ENCODE measurements around the gene LCORL.

LCORL gene

DNA sequence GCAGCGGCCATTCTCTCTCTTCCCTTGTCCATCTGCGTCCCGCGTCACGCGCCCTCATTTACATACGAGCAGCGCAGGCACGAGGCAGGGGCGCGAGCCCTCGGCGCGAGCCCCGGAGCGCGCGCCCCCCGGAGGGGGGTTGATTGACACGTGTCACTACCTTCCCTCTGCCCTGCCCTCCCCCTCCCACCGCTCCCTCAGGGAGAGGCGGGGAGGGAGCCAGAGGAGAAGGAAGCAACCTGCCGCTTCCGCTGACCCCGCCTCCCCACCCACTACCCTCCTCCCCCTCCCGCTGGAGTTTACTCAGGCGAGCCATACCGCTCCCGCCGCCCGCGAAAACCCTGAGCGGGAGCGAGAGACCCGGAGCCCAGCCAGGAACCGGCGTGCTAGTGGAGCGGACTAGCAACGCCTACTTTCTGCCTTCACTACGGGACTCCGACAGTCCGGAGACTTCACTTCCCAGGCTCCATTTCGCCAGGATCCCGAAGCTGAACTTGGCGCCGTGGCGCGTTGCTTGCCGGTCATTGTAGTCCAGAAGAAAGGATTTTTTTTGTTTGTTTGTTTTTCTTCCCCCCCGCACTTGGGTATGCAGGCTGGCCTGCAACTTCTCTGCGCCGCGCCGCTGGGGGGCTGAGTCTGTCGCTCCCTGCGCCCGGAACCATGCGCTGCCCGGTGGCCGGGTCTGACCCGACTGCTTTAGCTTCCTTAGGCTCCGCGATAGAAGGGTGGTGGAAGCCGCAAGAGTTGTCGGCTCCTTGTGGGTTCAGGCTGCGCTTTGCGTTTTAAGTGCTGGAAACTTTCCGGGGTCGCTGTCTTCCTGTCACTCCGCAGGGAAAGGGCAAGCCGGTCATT lies at the start of gene LCORL:
TSS of gene LCORL (minus strand) at position 36 of the 852 bp plus-strand sequence. CDS start at position 32, 4 bp downstream.
- H3K4me2 ChIP-seq (ENCODE audit: low read depth, low read length) = peak within 1 kb of the TSS; percentile 87
- H3K4me3 ChIP-seq (ENCODE audit: low read length) = peak within 1 kb of the TSS; percentile 82
- DNase-seq = peak; percentile 97
- H3K79me2 ChIP-seq (ENCODE audit: low read length) = peaks cover 45% of the 10 kb centered on the region
- H4K20me1 ChIP-seq (ENCODE audit: insufficient read depth, low read length) = peaks cover 20% of the 10 kb centered on the region
- no peaks in the 10 kb centered on the region for H3K36me3 ChIP-seq (replicated peaks; ENCODE audit: insufficient read depth, low read length)
- peaks cover 21% of the 10 kb centered on the region for H3K4me1 ChIP-seq (ENCODE audit: low read length)
- no peaks in the 10 kb centered on the region for H3K9me2 ChIP-seq (replicated peaks; ENCODE audit: insufficient read depth, low read length)
- no peaks in the 10 kb centered on the region for H3K9me3 ChIP-seq (replicated peaks; ENCODE audit: insufficient read depth, low read length)
- H3K9ac ChIP-seq (ENCODE audit: low read length) = peak within 1 kb of the TSS; percentile 95
- H3F3A ChIP-seq (ENCODE audit: insufficient read depth, low read length) = peaks cover 15% of the 10 kb centered on the region; the same call in 1 of the 2 replicates
- no peaks in the 10 kb centered on the region for H3K27me3 ChIP-seq (replicated peaks; ENCODE audit: insufficient read depth, low read length)
- peak within 1 kb of the TSS; percentile 80 for H2AFZ ChIP-seq (ENCODE audit: low read length)
- TF ChIP-seq EZH2phosphoT487 (IDR thresholded peaks at IDR 0.05; ENCODE audit: low read length) = no peak
- no peak for TF ChIP-seq EZH2 (optimal IDR thresholded peaks at IDR 0.05; ENCODE audit: low read depth, low read length)
- TF ChIP-seq, protein P1, sequence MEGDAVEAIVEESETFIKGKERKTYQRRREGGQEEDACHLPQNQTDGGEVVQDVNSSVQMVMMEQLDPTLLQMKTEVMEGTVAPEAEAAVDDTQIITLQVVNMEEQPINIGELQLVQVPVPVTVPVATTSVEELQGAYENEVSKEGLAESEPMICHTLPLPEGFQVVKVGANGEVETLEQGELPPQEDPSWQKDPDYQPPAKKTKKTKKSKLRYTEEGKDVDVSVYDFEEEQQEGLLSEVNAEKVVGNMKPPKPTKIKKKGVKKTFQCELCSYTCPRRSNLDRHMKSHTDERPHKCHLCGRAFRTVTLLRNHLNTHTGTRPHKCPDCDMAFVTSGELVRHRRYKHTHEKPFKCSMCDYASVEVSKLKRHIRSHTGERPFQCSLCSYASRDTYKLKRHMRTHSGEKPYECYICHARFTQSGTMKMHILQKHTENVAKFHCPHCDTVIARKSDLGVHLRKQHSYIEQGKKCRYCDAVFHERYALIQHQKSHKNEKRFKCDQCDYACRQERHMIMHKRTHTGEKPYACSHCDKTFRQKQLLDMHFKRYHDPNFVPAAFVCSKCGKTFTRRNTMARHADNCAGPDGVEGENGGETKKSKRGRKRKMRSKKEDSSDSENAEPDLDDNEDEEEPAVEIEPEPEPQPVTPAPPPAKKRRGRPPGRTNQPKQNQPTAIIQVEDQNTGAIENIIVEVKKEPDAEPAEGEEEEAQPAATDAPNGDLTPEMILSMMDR (IDR thresholded peaks at IDR 0.05; ENCODE audit: low read length) = peak; percentile 39
- peak within 1 kb of the TSS; percentile 94 for H3K27ac ChIP-seq (ENCODE audit: low read length)

DNA sequence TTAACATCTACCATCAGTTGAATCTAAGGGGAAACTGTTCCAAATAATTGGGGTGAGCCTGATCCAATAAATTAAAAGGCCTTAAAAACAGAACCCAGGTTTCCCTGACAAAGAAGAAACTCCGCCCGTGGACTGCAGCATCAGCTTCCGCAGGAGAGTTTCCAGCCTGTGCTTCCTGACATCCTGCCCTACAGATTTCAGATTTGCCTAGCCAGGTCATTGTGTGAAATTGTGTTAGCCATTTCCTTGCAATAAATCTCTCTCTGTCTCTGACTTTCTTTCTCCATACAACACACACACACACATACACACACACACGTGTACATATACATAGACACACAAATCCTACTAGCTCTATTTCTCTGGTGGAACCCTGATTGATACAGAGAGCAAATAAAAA lies 48.3 kb upstream of the LCORL start:
- no peaks in the 10 kb centered on the region for H3K9me3 ChIP-seq (replicated peaks; ENCODE audit: insufficient read depth, low read length)
- H3K27ac ChIP-seq (ENCODE audit: low read length) = no peak overlapping the region
- no peaks in the 10 kb centered on the region for H3K4me1 ChIP-seq (ENCODE audit: low read length)
- H3K4me2 ChIP-seq (ENCODE audit: low read depth, low read length) = no peak overlapping the region
- no peaks in the 10 kb centered on the region for H3K9me2 ChIP-seq (replicated peaks; ENCODE audit: insufficient read depth, low read length)
- H2AFZ ChIP-seq (ENCODE audit: low read length) = no peak overlapping the region
- no peaks in the 10 kb centered on the region for H3K36me3 ChIP-seq (replicated peaks; ENCODE audit: insufficient read depth, low read length)
- no peak for DNase-seq
- H3K27me3 ChIP-seq (replicated peaks; ENCODE audit: insufficient read depth, low read length) = no peaks in the 10 kb centered on the region
- H3K9ac ChIP-seq (ENCODE audit: low read length) = no peak overlapping the region
- H3K4me3 ChIP-seq (ENCODE audit: low read length) = no peak overlapping the region
- H3K79me2 ChIP-seq (ENCODE audit: low read length) = no peaks in the 10 kb centered on the region
- H3F3A ChIP-seq (ENCODE audit: insufficient read depth, low read length) = no peaks in the 10 kb centered on the region
- H4K20me1 ChIP-seq (ENCODE audit: insufficient read depth, low read length) = no peaks in the 10 kb centered on the region
- no peak for TF ChIP-seq EZH2 (optimal IDR thresholded peaks at IDR 0.05; ENCODE audit: low read depth, low read length)
- TF ChIP-seq EZH2phosphoT487 (IDR thresholded peaks at IDR 0.05; ENCODE audit: low read length) = no peak
- TF ChIP-seq, protein P1 (IDR thresholded peaks at IDR 0.05; ENCODE audit: low read length) = no peak

DNA sequence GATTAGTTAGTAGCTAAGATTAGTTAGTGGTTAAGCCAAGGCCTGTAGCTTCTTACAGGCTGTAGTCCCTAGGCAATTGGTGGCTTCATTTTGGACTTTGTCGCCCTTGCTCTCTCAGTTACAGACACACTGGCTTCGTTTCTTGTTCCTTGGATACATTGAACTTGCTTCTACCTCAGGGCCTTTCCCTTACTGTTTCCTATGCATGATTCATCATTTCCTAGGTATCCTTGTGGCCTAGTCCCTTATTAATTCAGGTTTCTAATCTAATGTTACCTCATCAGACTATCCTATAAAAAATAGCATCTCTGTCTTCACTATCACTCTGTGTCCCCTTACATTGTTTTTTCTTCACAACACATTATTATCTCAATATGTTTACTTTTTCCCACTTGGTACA lies 45.5 kb upstream of the LCORL start:
- TF ChIP-seq, protein P1 (IDR thresholded peaks at IDR 0.05; ENCODE audit: low read length) = no peak
- TF ChIP-seq EZH2 (optimal IDR thresholded peaks at IDR 0.05; ENCODE audit: low read depth, low read length) (no peak), EZH2phosphoT487 (IDR thresholded peaks at IDR 0.05; ENCODE audit: low read length) (no peak)
- no peaks in the 10 kb centered on the region for H3F3A ChIP-seq (ENCODE audit: insufficient read depth, low read length)
- no peak for DNase-seq
- no peaks in the 10 kb centered on the region for H3K79me2 ChIP-seq (ENCODE audit: low read length)
- no peaks in the 10 kb centered on the region for H3K9me2 ChIP-seq (replicated peaks; ENCODE audit: insufficient read depth, low read length)
- no peak overlapping the region for H3K4me3 ChIP-seq (ENCODE audit: low read length)
- H3K27me3 ChIP-seq (replicated peaks; ENCODE audit: insufficient read depth, low read length) = no peaks in the 10 kb centered on the region
- no peaks in the 10 kb centered on the region for H3K36me3 ChIP-seq (replicated peaks; ENCODE audit: insufficient read depth, low read length)
- no peaks in the 10 kb centered on the region for H3K4me1 ChIP-seq (ENCODE audit: low read length)
- no peaks in the 10 kb centered on the region for H3K9me3 ChIP-seq (replicated peaks; ENCODE audit: insufficient read depth, low read length)
- H3K27ac ChIP-seq (ENCODE audit: low read length) = no peak overlapping the region
- H3K9ac ChIP-seq (ENCODE audit: low read length) = no peak overlapping the region
- H2AFZ ChIP-seq (ENCODE audit: low read length) = no peak overlapping the region
- no peak overlapping the region for H3K4me2 ChIP-seq (ENCODE audit: low read depth, low read length)
- H4K20me1 ChIP-seq (ENCODE audit: insufficient read depth, low read length) = no peaks in the 10 kb centered on the region

All from MM.1S (cell line).